Measurements from ENCODE around the gene RAB9A.

DNA sequence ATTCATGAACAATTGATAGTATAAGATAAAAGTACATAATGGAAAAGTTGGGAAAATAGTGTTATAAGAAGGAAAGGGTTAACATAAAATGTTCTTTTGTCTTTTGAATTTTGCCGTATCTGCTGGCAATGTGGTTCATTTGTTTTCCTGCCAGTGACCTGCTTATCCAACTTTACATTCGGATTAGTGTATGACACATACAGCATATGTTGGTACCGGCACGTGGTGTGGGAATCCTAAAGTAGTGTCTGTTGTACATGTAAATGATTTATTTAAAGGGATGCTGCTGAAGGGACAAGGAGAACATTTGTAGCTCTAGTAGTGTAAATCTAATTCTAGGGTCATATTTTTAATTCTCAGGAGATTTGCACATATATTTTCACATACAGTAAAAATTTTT, 11.5 kb downstream of the RAB9A start:
- no peak for TF ChIP-seq EZH2phosphoT487 (IDR thresholded peaks at IDR 0.05; ENCODE audit: borderline replicate concordance)
- TF ChIP-seq, protein P1, sequence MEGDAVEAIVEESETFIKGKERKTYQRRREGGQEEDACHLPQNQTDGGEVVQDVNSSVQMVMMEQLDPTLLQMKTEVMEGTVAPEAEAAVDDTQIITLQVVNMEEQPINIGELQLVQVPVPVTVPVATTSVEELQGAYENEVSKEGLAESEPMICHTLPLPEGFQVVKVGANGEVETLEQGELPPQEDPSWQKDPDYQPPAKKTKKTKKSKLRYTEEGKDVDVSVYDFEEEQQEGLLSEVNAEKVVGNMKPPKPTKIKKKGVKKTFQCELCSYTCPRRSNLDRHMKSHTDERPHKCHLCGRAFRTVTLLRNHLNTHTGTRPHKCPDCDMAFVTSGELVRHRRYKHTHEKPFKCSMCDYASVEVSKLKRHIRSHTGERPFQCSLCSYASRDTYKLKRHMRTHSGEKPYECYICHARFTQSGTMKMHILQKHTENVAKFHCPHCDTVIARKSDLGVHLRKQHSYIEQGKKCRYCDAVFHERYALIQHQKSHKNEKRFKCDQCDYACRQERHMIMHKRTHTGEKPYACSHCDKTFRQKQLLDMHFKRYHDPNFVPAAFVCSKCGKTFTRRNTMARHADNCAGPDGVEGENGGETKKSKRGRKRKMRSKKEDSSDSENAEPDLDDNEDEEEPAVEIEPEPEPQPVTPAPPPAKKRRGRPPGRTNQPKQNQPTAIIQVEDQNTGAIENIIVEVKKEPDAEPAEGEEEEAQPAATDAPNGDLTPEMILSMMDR (conservative IDR thresholded peaks at IDR 0.05; ENCODE audit: low read length), result no peak

Measured in Loucy (cell line).